OCI-LY3 (cell line): ENCODE measurements around the gene VAV2.

Source experiments
- EZH2phosphoT487 ChIP-seq: fragments of 200-600 bp; shearing (Covaris generic); IDR thresholded peaks from 2 replicates; pipeline ENCODE4 v1.6.1; 2018; ENCODE audit warnings: antibody characterized with exemption, mixed run types, low read depth
- TF ChIP-seq, protein P1 (sequence below): fragments of 200-600, 300-600 bp; sonication (generic); IDR thresholded peaks from 2 replicates; pipeline ENCODE4 v1.5.1; 2014; ENCODE audit warnings: antibody characterized with exemption, low read length, low read depth

DNA sequence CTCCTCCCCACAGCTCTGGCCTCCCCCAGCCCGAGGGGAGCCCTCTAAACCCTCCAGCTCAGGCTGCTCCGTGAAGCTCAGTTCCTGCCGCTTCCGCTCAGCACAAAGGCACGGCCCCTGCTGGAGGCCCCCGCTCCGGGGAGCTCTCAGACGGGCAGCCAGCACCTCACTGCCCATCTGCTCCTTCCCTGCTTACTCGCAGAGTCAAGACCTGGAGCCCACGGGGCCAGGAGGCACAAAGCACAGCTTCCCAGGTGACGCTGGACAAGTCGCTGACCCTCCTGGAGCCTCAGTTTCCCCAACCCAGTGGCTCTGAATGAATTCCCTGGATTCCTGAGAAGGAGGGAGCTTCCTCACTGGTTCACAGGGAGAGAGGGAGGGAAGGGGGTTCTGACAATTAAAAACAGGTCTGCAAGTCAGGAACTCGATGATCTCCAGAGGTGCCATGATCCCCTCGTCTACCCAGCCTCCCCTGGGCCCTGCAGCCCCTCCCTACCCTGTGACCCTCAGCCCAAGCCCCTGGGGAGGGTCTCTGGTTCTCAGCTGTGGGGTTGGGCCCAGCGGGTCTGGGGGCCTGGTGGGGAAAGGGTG lies 36.2 kb downstream of the VAV2 start:
- TF ChIP-seq, protein P1, sequence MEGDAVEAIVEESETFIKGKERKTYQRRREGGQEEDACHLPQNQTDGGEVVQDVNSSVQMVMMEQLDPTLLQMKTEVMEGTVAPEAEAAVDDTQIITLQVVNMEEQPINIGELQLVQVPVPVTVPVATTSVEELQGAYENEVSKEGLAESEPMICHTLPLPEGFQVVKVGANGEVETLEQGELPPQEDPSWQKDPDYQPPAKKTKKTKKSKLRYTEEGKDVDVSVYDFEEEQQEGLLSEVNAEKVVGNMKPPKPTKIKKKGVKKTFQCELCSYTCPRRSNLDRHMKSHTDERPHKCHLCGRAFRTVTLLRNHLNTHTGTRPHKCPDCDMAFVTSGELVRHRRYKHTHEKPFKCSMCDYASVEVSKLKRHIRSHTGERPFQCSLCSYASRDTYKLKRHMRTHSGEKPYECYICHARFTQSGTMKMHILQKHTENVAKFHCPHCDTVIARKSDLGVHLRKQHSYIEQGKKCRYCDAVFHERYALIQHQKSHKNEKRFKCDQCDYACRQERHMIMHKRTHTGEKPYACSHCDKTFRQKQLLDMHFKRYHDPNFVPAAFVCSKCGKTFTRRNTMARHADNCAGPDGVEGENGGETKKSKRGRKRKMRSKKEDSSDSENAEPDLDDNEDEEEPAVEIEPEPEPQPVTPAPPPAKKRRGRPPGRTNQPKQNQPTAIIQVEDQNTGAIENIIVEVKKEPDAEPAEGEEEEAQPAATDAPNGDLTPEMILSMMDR: peak; percentile 13; the same call in 1 of the 2 replicates
- no peak for TF ChIP-seq EZH2phosphoT487
